Measurements from ENCODE around the gene PIERCE2.

PIERCE2 gene

DNA sequence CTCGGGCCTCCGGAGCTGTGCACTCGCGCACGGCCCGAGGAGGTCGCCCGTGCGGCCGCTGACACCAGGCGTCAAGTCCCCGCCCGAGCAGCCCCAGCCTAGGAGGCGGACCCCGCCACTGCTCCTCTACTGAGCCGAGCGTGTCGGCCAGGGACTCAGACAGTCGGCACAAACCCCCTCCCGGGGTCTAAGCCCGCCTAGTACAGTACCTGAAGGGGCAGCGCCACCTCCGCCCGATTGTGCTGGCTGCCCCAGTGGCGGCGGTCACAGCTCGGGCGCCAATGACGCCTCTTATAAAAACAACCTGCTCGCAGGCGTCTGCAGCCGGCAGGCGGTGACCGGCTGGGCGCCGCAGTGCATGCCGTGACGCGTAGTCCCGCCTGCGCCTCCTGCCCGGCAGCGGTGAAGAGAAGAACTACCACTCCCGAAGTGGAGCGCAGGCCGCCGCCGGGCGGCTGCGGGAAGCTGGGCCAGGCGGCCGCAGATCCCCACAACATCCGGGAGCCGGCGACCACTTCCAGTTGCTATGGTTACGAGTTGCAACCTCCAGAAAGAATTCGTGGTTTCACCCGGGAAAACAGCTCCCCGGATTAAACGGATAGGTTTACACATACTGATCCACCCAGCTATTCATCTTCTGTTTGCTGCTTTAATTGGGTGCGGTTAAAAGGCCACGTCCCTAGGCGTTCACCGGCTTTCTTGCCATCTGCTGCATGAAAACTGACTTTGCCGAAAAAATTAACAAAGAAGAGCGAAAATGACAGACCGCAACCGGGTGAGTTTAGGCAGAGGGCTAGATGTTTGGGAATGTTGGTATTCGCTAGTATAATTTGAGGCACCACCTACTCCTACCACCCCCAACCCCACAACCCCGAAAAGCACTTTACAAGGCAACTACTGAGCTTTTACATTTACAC, at the start of gene PIERCE2, which contains the start of gene CCPG1:
TSS of gene PIERCE2 (plus strand) at position 484 of the 917 bp plus-strand sequence. CDS start at position 758, 274 bp downstream.
TSS of gene CCPG1 (minus strand) at position 348 of the 917 bp plus-strand sequence. CDS start 18,935 bp downstream, outside the sequence.
- Histone ChIP-seq H3K4me1 (ENCODE audit: insufficient read depth, insufficient read length) (no peaks in the 10 kb centered on the region), H3K9ac (ENCODE audit: insufficient read length, low read depth) (peak within 1 kb of the TSS; percentile 87), H3K27me3 (ENCODE audit: insufficient read depth, insufficient read length) (no peaks in the 10 kb centered on the region), H3K9me3 (ENCODE audit: insufficient read depth, low read length) (no peaks in the 10 kb centered on the region), H3K4me3 (ENCODE audit: insufficient read length, low read depth) (peak within 1 kb of the TSS; percentile 72), H3K36me3 (ENCODE audit: insufficient read depth, insufficient read length, low read length) (no peaks in the 10 kb centered on the region)
- DNase-seq (ENCODE audit: low read depth, low spot score), result peak; percentile 91
- TF ChIP-seq SUZ12 (IDR thresholded peaks at IDR 0.05; ENCODE audit: extremely low read depth, insufficient read depth, insufficient read length) (no peak), YY1 (IDR thresholded peaks at IDR 0.05; ENCODE audit: insufficient read depth, insufficient read length) (no peak), ZNF274 (IDR thresholded peaks at IDR 0.05; ENCODE audit: low read depth, low read length) (no peak)

- H3K27me3 ChIP-seq (ENCODE audit: insufficient read depth, insufficient read length), result no peaks in the 10 kb centered on the region
- no peaks in the 10 kb centered on the region for H3K9me3 ChIP-seq (ENCODE audit: insufficient read depth, low read length)
- no peaks in the 10 kb centered on the region for H3K4me1 ChIP-seq (ENCODE audit: insufficient read depth, insufficient read length)
- TF ChIP-seq YY1 (IDR thresholded peaks at IDR 0.05; ENCODE audit: insufficient read depth, insufficient read length), result no peak
- no peak for TF ChIP-seq SUZ12 (IDR thresholded peaks at IDR 0.05; ENCODE audit: extremely low read depth, insufficient read depth, insufficient read length)
- TF ChIP-seq ZNF274 (IDR thresholded peaks at IDR 0.05; ENCODE audit: low read depth, low read length), result no peak
- no peak for DNase-seq (ENCODE audit: low read depth, low spot score)
- H3K9ac ChIP-seq (ENCODE audit: insufficient read length, low read depth), result no peak overlapping the region
- H3K36me3 ChIP-seq (ENCODE audit: insufficient read depth, insufficient read length, low read length), result peaks cover 1% of the 10 kb centered on the region
- no peak overlapping the region for H3K4me3 ChIP-seq (ENCODE audit: insufficient read length, low read depth)
Observed at GRCh38 chr15:55360256-55360655, 48.0 kb upstream of the PIERCE2 start.

DNA sequence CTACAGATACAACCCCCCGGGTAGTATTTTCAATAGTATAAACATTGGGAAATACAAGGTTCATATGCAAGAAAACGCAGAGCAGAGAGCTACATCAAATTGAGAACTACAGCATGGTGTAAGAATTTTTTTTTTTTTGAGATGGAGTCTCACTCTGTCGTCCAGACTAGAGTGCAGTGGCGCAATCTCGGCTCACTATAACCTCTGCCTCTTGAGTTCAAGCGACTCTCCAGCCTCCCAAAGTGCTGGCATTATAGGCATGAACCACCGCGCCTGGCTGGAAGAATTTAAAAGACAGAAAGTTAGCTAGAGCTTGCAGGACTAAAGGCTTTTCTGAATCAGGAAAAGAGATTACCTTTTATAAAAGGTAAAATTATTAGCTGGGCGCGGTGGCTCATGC, 47.2 kb upstream of the PIERCE2 start:
- H3K36me3 ChIP-seq (ENCODE audit: insufficient read depth, insufficient read length, low read length), result no peaks in the 10 kb centered on the region
- TF ChIP-seq ZNF274 (IDR thresholded peaks at IDR 0.05; ENCODE audit: low read depth, low read length) (no peak), YY1 (IDR thresholded peaks at IDR 0.05; ENCODE audit: insufficient read depth, insufficient read length) (no peak), SUZ12 (IDR thresholded peaks at IDR 0.05; ENCODE audit: extremely low read depth, insufficient read depth, insufficient read length) (no peak)
- no peak overlapping the region for H3K9ac ChIP-seq (ENCODE audit: insufficient read length, low read depth)

GRCh38 chr15:55362641-55363040, 45.7 kb upstream of the PIERCE2 start:
- DNase-seq (ENCODE audit: low read depth, low spot score), result no peak
- no peaks in the 10 kb centered on the region for H3K27me3 ChIP-seq (ENCODE audit: insufficient read depth, insufficient read length)
- no peak overlapping the region for H3K4me3 ChIP-seq (ENCODE audit: insufficient read length, low read depth)
- H3K36me3 ChIP-seq (ENCODE audit: insufficient read depth, insufficient read length, low read length), result no peaks in the 10 kb centered on the region
- TF ChIP-seq SUZ12 (IDR thresholded peaks at IDR 0.05; ENCODE audit: extremely low read depth, insufficient read depth, insufficient read length) (no peak), ZNF274 (IDR thresholded peaks at IDR 0.05; ENCODE audit: low read depth, low read length) (no peak), YY1 (IDR thresholded peaks at IDR 0.05; ENCODE audit: insufficient read depth, insufficient read length) (no peak)
- H3K9ac ChIP-seq (ENCODE audit: insufficient read length, low read depth), result no peak overlapping the region
- no peaks in the 10 kb centered on the region for H3K4me1 ChIP-seq (ENCODE audit: insufficient read depth, insufficient read length)
- no peaks in the 10 kb centered on the region for H3K9me3 ChIP-seq (ENCODE audit: insufficient read depth, low read length)

More for the DNA sequence above, 47.2 kb upstream of the PIERCE2 start:
- Histone ChIP-seq H3K4me1 (ENCODE audit: insufficient read depth, insufficient read length) (no peaks in the 10 kb centered on the region), H3K9me3 (ENCODE audit: insufficient read depth, low read length) (no peaks in the 10 kb centered on the region), H3K4me3 (ENCODE audit: insufficient read length, low read depth) (no peak overlapping the region), H3K27me3 (ENCODE audit: insufficient read depth, insufficient read length) (no peaks in the 10 kb centered on the region)
- no peak for DNase-seq (ENCODE audit: low read depth, low spot score)

DNA sequence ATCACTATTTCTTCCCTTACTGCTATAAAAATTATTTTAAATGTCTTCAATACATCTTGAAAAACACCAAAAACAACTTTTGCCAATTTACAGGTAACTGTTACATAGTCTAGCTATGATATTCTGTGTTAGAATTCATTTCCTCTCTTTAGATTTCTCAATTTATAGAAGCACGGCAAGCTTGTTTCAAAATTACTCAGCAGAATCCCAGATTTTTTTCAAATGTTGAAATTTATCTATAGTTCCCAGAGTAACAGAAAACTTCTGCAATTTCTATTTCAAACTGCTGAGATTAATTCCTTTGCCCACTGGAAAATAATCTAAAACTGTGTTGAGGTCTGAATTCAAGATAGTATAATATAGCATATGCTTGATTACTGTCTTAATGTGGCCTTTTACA, 41.3 kb upstream of the PIERCE2 start:
- no peak overlapping the region for H3K4me3 ChIP-seq (ENCODE audit: insufficient read length, low read depth)
- no peak for DNase-seq (ENCODE audit: low read depth, low spot score)
- H3K9ac ChIP-seq (ENCODE audit: insufficient read length, low read depth), result no peak overlapping the region
- H3K27me3 ChIP-seq (ENCODE audit: insufficient read depth, insufficient read length), result no peaks in the 10 kb centered on the region
- peaks cover 2% of the 10 kb centered on the region for H3K36me3 ChIP-seq (ENCODE audit: insufficient read depth, insufficient read length, low read length)
- H3K9me3 ChIP-seq (ENCODE audit: insufficient read depth, low read length), result no peaks in the 10 kb centered on the region
- no peaks in the 10 kb centered on the region for H3K4me1 ChIP-seq (ENCODE audit: insufficient read depth, insufficient read length)
- TF ChIP-seq SUZ12 (IDR thresholded peaks at IDR 0.05; ENCODE audit: extremely low read depth, insufficient read depth, insufficient read length), result no peak
- no peak for TF ChIP-seq ZNF274 (IDR thresholded peaks at IDR 0.05; ENCODE audit: low read depth, low read length)
- no peak for TF ChIP-seq YY1 (IDR thresholded peaks at IDR 0.05; ENCODE audit: insufficient read depth, insufficient read length)

DNA sequence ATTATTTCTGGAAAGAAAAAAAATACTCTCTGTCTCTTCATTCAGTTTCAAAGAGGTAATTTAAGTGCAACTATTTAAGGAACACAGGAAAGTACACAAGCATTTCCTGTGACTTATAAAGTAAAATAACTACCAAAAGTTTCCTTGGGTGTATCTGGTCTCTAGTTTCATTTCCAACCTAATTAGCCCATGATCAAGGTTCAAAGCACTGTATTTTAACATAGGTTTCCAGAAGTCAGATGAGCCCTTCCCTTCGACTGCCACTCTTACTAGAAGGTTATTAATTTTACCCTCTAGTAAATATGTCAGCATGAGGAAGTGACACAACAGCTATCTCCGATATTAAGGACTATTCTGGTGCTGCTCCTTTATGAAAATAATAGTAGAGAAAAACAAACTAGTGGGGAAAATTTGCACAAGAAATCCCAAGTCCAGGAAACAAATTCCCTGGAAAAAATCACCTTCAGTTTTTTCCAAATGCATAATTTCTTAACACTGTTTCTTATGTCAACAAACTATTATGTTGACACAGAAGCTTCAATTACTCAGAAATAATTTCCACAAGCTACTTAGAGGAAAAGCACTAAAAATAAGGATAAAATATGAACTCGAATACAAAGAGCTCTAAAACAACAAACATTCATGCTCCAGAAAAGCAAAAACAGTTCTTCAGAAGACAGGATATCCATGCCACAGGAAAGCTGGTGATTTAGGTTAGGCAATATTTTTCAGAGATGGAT, 35.4 kb upstream of the PIERCE2 start:
- Histone ChIP-seq H3K4me3 (ENCODE audit: insufficient read length, low read depth) (no peak overlapping the region), H3K27me3 (ENCODE audit: insufficient read depth, insufficient read length) (no peaks in the 10 kb centered on the region), H3K9me3 (ENCODE audit: insufficient read depth, low read length) (no peaks in the 10 kb centered on the region), H3K9ac (ENCODE audit: insufficient read length, low read depth) (no peak overlapping the region), H3K36me3 (ENCODE audit: insufficient read depth, insufficient read length, low read length) (peaks cover 7% of the 10 kb centered on the region), H3K4me1 (ENCODE audit: insufficient read depth, insufficient read length) (no peaks in the 10 kb centered on the region)
- DNase-seq (ENCODE audit: low read depth, low spot score), result no peak
- TF ChIP-seq YY1 (IDR thresholded peaks at IDR 0.05; ENCODE audit: insufficient read depth, insufficient read length) (no peak), ZNF274 (IDR thresholded peaks at IDR 0.05; ENCODE audit: low read depth, low read length) (no peak), SUZ12 (IDR thresholded peaks at IDR 0.05; ENCODE audit: extremely low read depth, insufficient read depth, insufficient read length) (no peak)

GRCh38 chr15:55379095-55379494, 29.2 kb upstream of the PIERCE2 start:
- DNase-seq (ENCODE audit: low read depth, low spot score), result no peak
- H3K9ac ChIP-seq (ENCODE audit: insufficient read length, low read depth), result no peak overlapping the region
- no peaks in the 10 kb centered on the region for H3K9me3 ChIP-seq (ENCODE audit: insufficient read depth, low read length)
- no peak overlapping the region for H3K4me3 ChIP-seq (ENCODE audit: insufficient read length, low read depth)
- H3K27me3 ChIP-seq (ENCODE audit: insufficient read depth, insufficient read length), result no peaks in the 10 kb centered on the region
- TF ChIP-seq YY1 (IDR thresholded peaks at IDR 0.05; ENCODE audit: insufficient read depth, insufficient read length), result no peak
- no peak for TF ChIP-seq ZNF274 (IDR thresholded peaks at IDR 0.05; ENCODE audit: low read depth, low read length)
- H3K4me1 ChIP-seq (ENCODE audit: insufficient read depth, insufficient read length), result no peaks in the 10 kb centered on the region
- H3K36me3 ChIP-seq (ENCODE audit: insufficient read depth, insufficient read length, low read length), result peaks cover 2% of the 10 kb centered on the region
